KMS-11 (cell line): ENCODE results near the gene PSMD11.

Source experiments
- H2AFZ ChIP-seq: fragments of 200-600 bp; sonication (generic); 2 replicates; pipeline ENCODE4 v1.6.1; 2016; ENCODE audit warnings: antibody characterized with exemption, mixed run types, low read depth
- H3K27ac ChIP-seq: fragments of 200-600 bp; sonication (generic); 2 replicates; pipeline ENCODE4 v1.6.1; 2016; ENCODE audit warnings: mild to moderate bottlenecking, mixed run types
- H3K27me3 ChIP-seq: fragments of 200-600 bp; sonication (generic); 2 replicates; pipeline ENCODE4 v1.6.1; 2017; ENCODE audit warnings: mild to moderate bottlenecking, low read depth, mixed run types, moderate library complexity; ENCODE audit not compliant: insufficient read depth
- H3K36me3 ChIP-seq: fragments of 200-600 bp; sonication (generic); 2 replicates; pipeline ENCODE4 v1.6.1; 2017; ENCODE audit warnings: mild to moderate bottlenecking, mixed run types; ENCODE audit not compliant: insufficient read depth
- H3K4me1 ChIP-seq: fragments of 200-600 bp; sonication (generic); 2 replicates; pipeline ENCODE4 v1.6.1; 2016; ENCODE audit warnings: mild to moderate bottlenecking, low read depth, mixed run types; ENCODE audit not compliant: poor library complexity, severe bottlenecking
- H3K4me2 ChIP-seq: fragments of 200-600 bp; sonication (generic); 2 replicates; pipeline ENCODE4 v1.7.0; 2016; ENCODE audit warnings: mild to moderate bottlenecking, mixed run types
- H3K4me3 ChIP-seq: fragments of 200-600 bp; sonication (generic); IDR thresholded peaks from 2 replicates; pipeline ENCODE4 v1.6.1; 2017; ENCODE audit warnings: low read depth, low read length, mixed read lengths; ENCODE audit not compliant: insufficient read depth
- H3K79me2 ChIP-seq: fragments of 200-600 bp; sonication (generic); 2 replicates; pipeline ENCODE4 v1.6.1; 2016; ENCODE audit warnings: low read depth, mixed run types; ENCODE audit not compliant: insufficient read depth
- H3K9ac ChIP-seq: fragments of 200-600 bp; sonication (generic); 2 replicates; pipeline ENCODE4 v1.6.1; 2016; ENCODE audit warnings: mild to moderate bottlenecking, mixed run types
- H4K20me1 ChIP-seq: fragments of 200-600 bp; sonication (generic); 2 replicates; pipeline ENCODE4 v1.6.1; 2016; ENCODE audit warnings: mild to moderate bottlenecking, mixed run types; ENCODE audit not compliant: insufficient read depth
- TF ChIP-seq, protein P1 (sequence below): fragments of 200-600 bp; sonication (generic); conservative IDR thresholded peaks from 2 replicates; pipeline ENCODE4 v1.6.1; 2017; ENCODE audit warnings: low read depth, mild to moderate bottlenecking, antibody characterized with exemption, low read length, moderate library complexity, mixed read lengths

PSMD11 gene

DNA sequence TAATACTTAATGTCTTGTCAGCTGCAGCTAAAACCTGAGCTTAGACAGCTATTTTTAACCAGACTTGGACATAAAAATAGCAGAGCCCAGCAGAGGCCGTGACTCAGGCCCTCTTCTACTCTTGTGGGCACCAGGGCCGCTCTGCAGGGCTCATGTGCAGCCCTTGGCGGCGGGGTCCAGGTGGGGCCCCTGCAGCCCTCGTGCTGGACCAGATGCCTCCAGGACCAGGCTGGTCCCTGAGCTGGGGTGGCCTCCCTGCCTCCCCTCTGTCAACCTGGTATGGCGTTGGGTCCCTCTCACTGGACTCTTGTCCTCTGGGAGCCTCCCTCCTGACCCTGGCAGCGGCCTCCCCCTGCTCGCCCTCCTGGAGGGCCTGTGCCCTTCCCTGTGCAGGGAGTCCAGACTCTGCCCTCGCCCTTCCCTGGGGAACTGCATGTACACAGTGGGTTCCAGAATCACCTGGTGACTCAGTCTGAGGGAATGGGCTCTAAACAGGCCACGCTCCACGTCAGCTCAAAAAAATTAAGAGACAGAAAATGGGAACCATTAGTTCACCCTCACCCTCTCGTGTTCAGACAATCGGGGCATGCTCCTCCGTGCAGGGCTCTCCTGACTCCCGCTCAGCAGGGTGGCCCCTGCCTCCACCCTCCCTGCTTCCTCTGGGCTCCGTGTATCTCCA is 52.2 kb downstream of the PSMD11 start:
- H3K4me1 ChIP-seq = no peaks in the 10 kb centered on the region
- H4K20me1 ChIP-seq = no peaks in the 10 kb centered on the region
- H3K4me2 ChIP-seq = no peak overlapping the region
- H3K4me3 ChIP-seq = no peak overlapping the region
- TF ChIP-seq, protein P1, sequence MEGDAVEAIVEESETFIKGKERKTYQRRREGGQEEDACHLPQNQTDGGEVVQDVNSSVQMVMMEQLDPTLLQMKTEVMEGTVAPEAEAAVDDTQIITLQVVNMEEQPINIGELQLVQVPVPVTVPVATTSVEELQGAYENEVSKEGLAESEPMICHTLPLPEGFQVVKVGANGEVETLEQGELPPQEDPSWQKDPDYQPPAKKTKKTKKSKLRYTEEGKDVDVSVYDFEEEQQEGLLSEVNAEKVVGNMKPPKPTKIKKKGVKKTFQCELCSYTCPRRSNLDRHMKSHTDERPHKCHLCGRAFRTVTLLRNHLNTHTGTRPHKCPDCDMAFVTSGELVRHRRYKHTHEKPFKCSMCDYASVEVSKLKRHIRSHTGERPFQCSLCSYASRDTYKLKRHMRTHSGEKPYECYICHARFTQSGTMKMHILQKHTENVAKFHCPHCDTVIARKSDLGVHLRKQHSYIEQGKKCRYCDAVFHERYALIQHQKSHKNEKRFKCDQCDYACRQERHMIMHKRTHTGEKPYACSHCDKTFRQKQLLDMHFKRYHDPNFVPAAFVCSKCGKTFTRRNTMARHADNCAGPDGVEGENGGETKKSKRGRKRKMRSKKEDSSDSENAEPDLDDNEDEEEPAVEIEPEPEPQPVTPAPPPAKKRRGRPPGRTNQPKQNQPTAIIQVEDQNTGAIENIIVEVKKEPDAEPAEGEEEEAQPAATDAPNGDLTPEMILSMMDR = no peak
- H3K9ac ChIP-seq = no peak overlapping the region
- no peaks in the 10 kb centered on the region for H3K27me3 ChIP-seq
- no peaks in the 10 kb centered on the region for H3K36me3 ChIP-seq
- H2AFZ ChIP-seq = no peak overlapping the region
- no peaks in the 10 kb centered on the region for H3K79me2 ChIP-seq
- H3K27ac ChIP-seq = no peak overlapping the region

DNA sequence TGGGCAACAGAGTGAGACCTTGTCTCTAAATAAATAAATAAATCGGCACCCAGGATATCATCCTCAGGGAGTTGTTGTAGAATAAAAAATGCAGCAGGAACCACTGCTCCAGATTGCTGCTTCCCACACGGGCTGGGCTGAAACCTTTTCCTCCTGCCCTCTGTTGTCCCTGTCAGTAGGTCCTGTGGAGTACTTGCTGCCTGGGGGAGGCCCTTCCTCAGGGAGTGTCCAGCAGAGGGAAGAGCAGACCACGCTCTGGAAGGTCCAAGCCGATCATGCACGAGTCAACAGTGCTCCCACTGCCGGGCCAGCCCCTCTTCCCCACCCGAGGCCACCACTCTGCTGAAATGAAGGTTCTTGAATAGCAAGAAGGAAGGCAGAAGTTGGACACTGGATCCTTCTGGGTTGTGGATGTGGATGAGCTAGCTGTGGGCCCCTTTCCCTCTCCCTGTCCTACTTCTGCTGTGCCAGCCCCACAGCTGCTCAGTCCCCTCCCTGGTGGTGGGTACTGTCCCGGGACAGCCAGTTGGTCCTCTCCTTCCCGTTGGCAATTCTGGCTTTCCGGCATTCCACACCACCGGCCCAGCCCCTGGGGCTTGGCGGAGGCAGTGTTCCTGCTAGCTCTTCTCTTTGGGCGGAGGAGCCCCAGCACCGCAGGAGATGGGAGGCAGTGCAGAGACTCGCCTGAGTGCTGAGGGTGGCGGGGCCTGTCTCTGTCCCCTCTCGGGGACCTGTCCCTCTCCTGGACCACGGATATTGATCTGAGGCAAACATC is 53.3 kb downstream of the PSMD11 start:
- no peak overlapping the region for H3K9ac ChIP-seq
- H3K36me3 ChIP-seq = no peaks in the 10 kb centered on the region
- H3K27ac ChIP-seq = no peak overlapping the region
- TF ChIP-seq, protein P1 = no peak
- H4K20me1 ChIP-seq = no peaks in the 10 kb centered on the region
- no peak overlapping the region for H2AFZ ChIP-seq
- no peak overlapping the region for H3K4me2 ChIP-seq
- H3K79me2 ChIP-seq = no peaks in the 10 kb centered on the region
- no peaks in the 10 kb centered on the region for H3K27me3 ChIP-seq
- no peak overlapping the region for H3K4me3 ChIP-seq
- peaks cover 5% of the 10 kb centered on the region for H3K4me1 ChIP-seq

DNA sequence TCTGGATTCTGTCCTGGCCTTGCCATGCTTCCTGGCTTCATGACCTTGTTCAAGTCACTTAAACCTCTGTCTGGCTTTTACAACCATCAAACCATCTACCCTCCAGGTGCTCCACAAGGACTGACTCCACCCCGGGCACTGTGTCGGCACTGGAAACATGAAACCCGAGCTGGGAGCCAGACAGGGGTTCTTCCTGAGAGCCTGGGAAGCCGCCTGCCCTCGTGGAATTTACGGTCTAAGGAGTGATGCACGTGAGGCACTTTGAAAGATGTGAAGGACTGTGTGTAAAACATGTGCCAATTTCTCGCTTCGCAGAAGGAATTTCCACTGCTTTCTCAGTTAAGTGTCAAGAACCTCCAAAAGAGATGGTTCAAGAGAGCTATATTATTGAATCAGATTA is 54.1 kb downstream of the PSMD11 start:
- no peak overlapping the region for H2AFZ ChIP-seq
- TF ChIP-seq, protein P1 = no peak
- H3K9ac ChIP-seq = no peak overlapping the region

DNA sequence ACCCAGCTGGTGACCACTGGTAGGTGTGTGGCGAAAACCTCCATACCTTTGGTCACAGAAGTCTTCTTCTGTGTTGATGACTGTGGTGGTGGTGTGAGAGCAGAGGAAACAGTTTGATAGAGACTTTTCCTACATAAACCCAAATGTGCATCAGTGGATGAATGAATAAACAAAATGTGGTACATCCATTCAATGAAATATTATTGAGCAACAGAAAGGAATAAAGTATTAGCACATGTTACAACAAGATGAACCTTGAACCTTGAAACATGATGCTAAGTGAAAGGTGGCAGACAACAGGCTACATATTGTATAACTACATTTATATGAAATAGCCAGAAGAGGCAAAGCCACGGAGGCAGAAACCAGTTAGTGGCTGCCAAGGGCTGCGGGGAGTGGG is 57.7 kb downstream of the PSMD11 start:
- TF ChIP-seq, protein P1 = no peak
- Histone ChIP-seq H3K79me2 (no peaks in the 10 kb centered on the region), H3K36me3 (no peaks in the 10 kb centered on the region), H2AFZ (no peak overlapping the region), H3K4me2 (no peak overlapping the region), H3K4me3 (no peak overlapping the region), H3K27ac (no peak overlapping the region), H3K27me3 (no peaks in the 10 kb centered on the region), H3K4me1 (peaks cover 31% of the 10 kb centered on the region), H4K20me1 (no peaks in the 10 kb centered on the region), H3K9ac (no peak overlapping the region)

More for the DNA sequence above, 54.1 kb downstream of the PSMD11 start:
- H4K20me1 ChIP-seq = no peaks in the 10 kb centered on the region
- no peak overlapping the region for H3K4me2 ChIP-seq
- H3K27ac ChIP-seq = no peak overlapping the region
- H3K4me3 ChIP-seq = no peak overlapping the region
- no peaks in the 10 kb centered on the region for H3K79me2 ChIP-seq
- no peaks in the 10 kb centered on the region for H3K27me3 ChIP-seq
- no peaks in the 10 kb centered on the region for H3K36me3 ChIP-seq
- H3K4me1 ChIP-seq = peaks cover 12% of the 10 kb centered on the region
